ENCODE data around the gene TICAM2. TPM values are rescaled to one million over a fixed set of nuclear protein-coding genes. Genes with fewer than 3 reads are reported as not detected.

The TICAM2 gene
- total RNA-seq, 1 experiment from 2014 or later = not detected

DNA sequence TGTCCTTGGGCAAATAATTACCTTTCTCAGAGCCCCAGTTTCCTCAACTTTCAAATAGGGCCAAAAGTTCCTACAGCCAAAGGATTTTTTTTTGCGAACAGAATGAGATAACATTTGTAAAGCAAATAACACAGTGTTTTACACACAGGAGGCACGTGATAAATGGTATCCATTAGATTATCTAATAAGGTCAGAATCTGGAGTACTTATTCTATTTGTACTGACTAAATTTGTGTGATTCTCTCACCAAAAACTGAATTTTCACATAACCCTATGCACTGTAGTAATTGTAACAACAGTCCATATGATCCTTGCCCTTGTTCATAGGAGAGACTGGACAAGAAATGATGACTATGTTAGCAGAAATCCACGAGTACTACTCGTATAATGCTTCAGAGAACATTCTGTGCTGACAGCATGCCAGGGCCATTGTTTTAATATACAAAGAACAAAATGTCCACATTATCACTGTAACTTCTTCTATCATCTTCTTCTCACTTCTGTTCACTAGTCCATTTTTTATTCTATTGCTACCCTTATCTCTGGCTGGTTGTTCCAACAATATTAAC lies 43.8 kb downstream of the TICAM2 start:
- Histone ChIP-seq H2AFZ (ENCODE audit: low read length) (no peak overlapping the region; the same call in 1 of the 2 replicates), H3K4me2 (ENCODE audit: low read depth, low read length, poor library complexity, severe bottlenecking) (no peak overlapping the region), H3K9ac (ENCODE audit: low read length) (no peak overlapping the region), H3K4me3 (ENCODE audit: low read length) (no peak overlapping the region), H3K27ac (ENCODE audit: low read length) (no peak overlapping the region), H3K79me2 (ENCODE audit: low read length) (no peaks in the 10 kb centered on the region), H3K9me2 (replicated peaks; ENCODE audit: insufficient read depth, low read length) (no peaks in the 10 kb centered on the region), H3K9me3 (ENCODE audit: low read length) (no peaks in the 10 kb centered on the region), H3K36me3 (ENCODE audit: insufficient read depth, low read length) (no peaks in the 10 kb centered on the region), H3K27me3 (ENCODE audit: low read length) (no peaks in the 10 kb centered on the region), H4K20me1 (ENCODE audit: insufficient read depth, low read depth, low read length) (no peaks in the 10 kb centered on the region), H3K4me1 (ENCODE audit: low read length) (peaks cover 7% of the 10 kb centered on the region)
- no peak for DNase-seq

DNA sequence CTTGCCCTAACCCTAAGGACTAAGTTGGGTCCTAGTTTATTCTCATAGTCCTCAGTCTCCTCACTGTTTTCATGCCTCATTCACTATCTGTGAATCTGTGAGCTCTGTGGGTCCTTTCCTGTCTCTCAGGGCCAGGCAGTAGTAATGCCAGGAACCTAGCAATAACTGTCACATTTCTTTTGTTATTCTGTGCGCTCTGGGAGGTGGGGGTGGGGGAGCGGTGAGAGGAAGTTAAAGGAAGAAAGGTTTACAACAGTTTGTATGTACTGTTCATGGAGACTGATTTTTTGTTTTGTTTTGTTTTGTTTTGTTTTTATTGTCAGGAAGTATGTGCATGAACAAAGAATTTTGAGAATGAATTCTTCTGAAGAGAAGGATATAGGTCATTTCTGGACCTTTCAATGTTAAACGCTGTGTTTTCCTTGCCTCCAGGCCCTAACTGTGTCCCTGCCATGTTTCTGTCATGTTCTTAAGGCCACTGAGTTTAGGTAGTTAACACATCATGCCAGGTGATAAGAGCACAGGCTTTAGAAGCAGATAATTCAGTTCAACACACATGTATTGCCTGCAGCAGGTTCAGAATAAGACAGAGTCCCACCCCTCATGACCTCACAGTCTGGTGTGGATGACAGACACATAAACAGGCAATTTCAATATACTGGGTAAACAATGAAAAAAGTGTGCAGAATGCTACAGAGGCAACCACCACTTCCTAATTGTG lies 44.5 kb downstream of the TICAM2 start:
- no peak overlapping the region for H3K4me3 ChIP-seq (ENCODE audit: low read length)
- no peaks in the 10 kb centered on the region for H3K79me2 ChIP-seq (ENCODE audit: low read length)
- no peaks in the 10 kb centered on the region for H3K36me3 ChIP-seq (ENCODE audit: insufficient read depth, low read length)
- H4K20me1 ChIP-seq (ENCODE audit: insufficient read depth, low read depth, low read length) = no peaks in the 10 kb centered on the region
- H3K4me1 ChIP-seq (ENCODE audit: low read length) = peaks cover 7% of the 10 kb centered on the region
- no peak overlapping the region for H3K27ac ChIP-seq (ENCODE audit: low read length)
- H3K9ac ChIP-seq (ENCODE audit: low read length) = no peak overlapping the region
- DNase-seq = no peak
- no peak overlapping the region for H3K4me2 ChIP-seq (ENCODE audit: low read depth, low read length, poor library complexity, severe bottlenecking)
- H3K9me3 ChIP-seq (ENCODE audit: low read length) = no peaks in the 10 kb centered on the region
- no peaks in the 10 kb centered on the region for H3K9me2 ChIP-seq (replicated peaks; ENCODE audit: insufficient read depth, low read length)
- H2AFZ ChIP-seq (ENCODE audit: low read length) = no peak overlapping the region
- no peaks in the 10 kb centered on the region for H3K27me3 ChIP-seq (ENCODE audit: low read length)

DNA sequence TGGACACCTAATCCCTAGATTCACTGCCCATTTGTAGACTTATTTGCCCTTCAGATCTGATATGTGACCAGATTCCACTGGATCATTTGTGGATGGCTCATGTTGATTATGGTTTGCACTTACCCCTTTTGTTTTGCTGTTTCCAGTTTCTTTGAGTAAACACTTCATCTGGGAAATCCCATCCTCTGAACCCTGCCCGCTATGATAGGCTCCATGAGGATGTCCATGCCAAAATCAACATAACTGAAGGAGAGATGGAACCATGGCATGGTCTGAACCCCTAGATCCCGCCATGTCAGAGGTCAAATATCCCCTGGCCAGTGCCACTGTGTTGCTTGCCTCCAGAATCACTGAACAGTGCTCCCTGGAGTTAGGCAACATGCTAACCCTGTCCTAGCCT lies 46.0 kb downstream of the TICAM2 start:
- peaks cover 7% of the 10 kb centered on the region for H3K4me1 ChIP-seq (ENCODE audit: low read length)
- H3K9me3 ChIP-seq (ENCODE audit: low read length) = no peaks in the 10 kb centered on the region
- no peak for DNase-seq

DNA sequence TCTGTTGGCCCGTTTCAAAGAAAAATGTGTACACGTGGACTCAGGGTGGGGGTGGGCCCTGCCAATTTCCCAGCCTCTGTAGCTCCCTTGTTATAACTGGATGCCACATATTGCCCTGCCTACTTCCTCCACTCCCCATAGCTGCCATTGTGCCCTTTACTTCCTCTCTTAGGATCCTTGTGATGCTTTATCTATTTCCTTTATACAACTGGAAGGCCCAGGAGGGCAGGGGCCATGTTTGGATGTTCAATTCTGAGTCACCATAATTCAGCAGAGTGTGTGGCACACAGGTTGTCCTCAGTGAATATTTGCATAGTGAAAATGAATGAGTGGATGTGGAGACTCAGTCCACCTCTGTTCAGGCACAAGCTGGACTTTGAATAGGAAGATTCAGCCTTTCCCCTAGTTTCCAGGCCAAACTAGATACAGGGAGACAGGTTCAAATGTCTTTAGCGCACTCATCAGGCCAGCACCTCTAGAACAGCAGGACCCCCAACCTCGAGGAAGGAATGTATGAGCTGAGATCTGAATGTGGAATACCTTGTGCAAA lies 47.1 kb downstream of the TICAM2 start:
- peaks cover 3% of the 10 kb centered on the region for H3K4me1 ChIP-seq (ENCODE audit: low read length)
- no peaks in the 10 kb centered on the region for H3K9me3 ChIP-seq (ENCODE audit: low read length)
- no peak overlapping the region for H3K4me3 ChIP-seq (ENCODE audit: low read length)
- no peak overlapping the region for H3K27ac ChIP-seq (ENCODE audit: low read length)
- no peaks in the 10 kb centered on the region for H3K27me3 ChIP-seq (ENCODE audit: low read length)
- no peaks in the 10 kb centered on the region for H3K79me2 ChIP-seq (ENCODE audit: low read length)
- H3K36me3 ChIP-seq (ENCODE audit: insufficient read depth, low read length) = no peaks in the 10 kb centered on the region
- H3K9me2 ChIP-seq (replicated peaks; ENCODE audit: insufficient read depth, low read length) = no peaks in the 10 kb centered on the region
- no peak overlapping the region for H3K9ac ChIP-seq (ENCODE audit: low read length)
- H4K20me1 ChIP-seq (ENCODE audit: insufficient read depth, low read depth, low read length) = no peaks in the 10 kb centered on the region
- no peak overlapping the region for H2AFZ ChIP-seq (ENCODE audit: low read length)
- H3K4me2 ChIP-seq (ENCODE audit: low read depth, low read length, poor library complexity, severe bottlenecking) = no peak overlapping the region
- no peak for DNase-seq

More for the DNA sequence above, 46.0 kb downstream of the TICAM2 start:
- H3K4me3 ChIP-seq (ENCODE audit: low read length) = no peak overlapping the region
- H3K27me3 ChIP-seq (ENCODE audit: low read length) = no peaks in the 10 kb centered on the region
- no peak overlapping the region for H3K9ac ChIP-seq (ENCODE audit: low read length)
- H4K20me1 ChIP-seq (ENCODE audit: insufficient read depth, low read depth, low read length) = no peaks in the 10 kb centered on the region
- H3K27ac ChIP-seq (ENCODE audit: low read length) = no peak overlapping the region
- H3K4me2 ChIP-seq (ENCODE audit: low read depth, low read length, poor library complexity, severe bottlenecking) = no peak overlapping the region
- no peaks in the 10 kb centered on the region for H3K79me2 ChIP-seq (ENCODE audit: low read length)
- H3K36me3 ChIP-seq (ENCODE audit: insufficient read depth, low read length) = no peaks in the 10 kb centered on the region
- H3K9me2 ChIP-seq (replicated peaks; ENCODE audit: insufficient read depth, low read length) = no peaks in the 10 kb centered on the region
- H2AFZ ChIP-seq (ENCODE audit: low read length) = no peak overlapping the region

DNA sequence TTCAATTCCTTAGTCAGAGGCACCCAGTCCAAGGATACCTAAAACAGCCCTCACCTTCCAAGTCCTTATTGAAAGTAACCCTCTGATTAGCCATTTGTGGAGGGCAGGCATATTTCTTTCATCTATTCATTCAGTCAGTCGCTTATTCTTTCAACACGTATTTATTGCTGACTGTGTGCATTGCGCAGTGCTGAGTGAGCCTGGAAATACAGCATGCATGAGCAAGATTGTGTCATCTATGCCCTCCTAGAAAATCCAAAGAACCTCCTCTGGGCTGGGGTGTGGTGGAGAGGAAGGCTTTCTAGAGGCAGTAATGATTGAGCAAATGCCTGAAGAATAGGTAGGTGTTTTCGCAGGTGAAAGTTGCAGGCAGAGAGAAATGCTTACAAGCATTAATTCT lies 49.2 kb downstream of the TICAM2 start:
- Histone ChIP-seq H3K4me2 (ENCODE audit: low read depth, low read length, poor library complexity, severe bottlenecking) (no peak overlapping the region), H3K36me3 (ENCODE audit: insufficient read depth, low read length) (no peaks in the 10 kb centered on the region), H3K9me2 (replicated peaks; ENCODE audit: insufficient read depth, low read length) (no peaks in the 10 kb centered on the region), H4K20me1 (ENCODE audit: insufficient read depth, low read depth, low read length) (no peaks in the 10 kb centered on the region), H3K9ac (ENCODE audit: low read length) (no peak overlapping the region), H3K27me3 (ENCODE audit: low read length) (no peaks in the 10 kb centered on the region), H3K4me3 (ENCODE audit: low read length) (no peak overlapping the region), H3K27ac (ENCODE audit: low read length) (no peak overlapping the region), H2AFZ (ENCODE audit: low read length) (no peak overlapping the region), H3K79me2 (ENCODE audit: low read length) (no peaks in the 10 kb centered on the region), H3K9me3 (ENCODE audit: low read length) (no peaks in the 10 kb centered on the region), H3K4me1 (ENCODE audit: low read length) (peaks cover 5% of the 10 kb centered on the region)
- no peak for DNase-seq

DNA sequence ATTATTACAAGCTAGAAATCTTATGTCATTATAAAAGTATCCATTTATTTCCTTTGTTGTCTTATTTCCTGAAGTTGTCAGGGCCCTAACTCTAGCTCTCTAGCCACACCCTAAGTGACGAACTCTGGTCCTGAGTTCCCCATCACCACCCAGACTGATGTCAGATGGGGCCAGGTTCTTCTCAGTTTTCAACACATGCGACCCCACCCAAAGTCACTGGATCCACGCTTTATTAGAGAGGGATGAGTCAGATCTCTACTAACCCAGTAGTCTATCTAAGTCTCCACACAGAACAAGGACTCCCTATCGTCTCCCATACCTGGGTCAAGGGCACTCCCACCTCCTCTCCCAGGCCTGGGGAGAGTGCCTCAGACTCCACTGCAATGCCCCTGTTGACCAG lies 50.9 kb downstream of the TICAM2 start:
- no peak overlapping the region for H3K4me2 ChIP-seq (ENCODE audit: low read depth, low read length, poor library complexity, severe bottlenecking)
- H3K4me1 ChIP-seq (ENCODE audit: low read length) = peaks cover 5% of the 10 kb centered on the region

DNA sequence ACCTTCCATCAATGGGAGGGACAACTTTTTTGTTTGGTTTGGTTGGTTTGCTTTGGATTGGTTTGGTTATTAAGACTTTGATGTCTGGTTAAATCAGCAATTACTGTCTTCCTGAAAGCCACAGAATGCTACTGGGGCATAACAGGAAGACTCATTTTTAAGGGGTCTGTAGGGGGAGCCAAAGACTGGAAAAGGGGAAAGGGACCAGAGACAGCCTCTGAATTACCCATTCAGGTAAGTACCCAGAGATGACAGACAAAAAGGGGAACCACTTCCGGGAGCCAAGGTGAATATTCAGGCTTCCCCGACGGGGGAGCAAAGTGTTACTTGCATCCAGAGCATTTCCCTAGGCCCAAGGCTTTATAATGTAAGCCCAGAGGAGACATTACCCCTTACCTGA lies 53.1 kb downstream of the TICAM2 start:
- no peak overlapping the region for H3K9ac ChIP-seq (ENCODE audit: low read length)
- no peak overlapping the region for H3K27ac ChIP-seq (ENCODE audit: low read length)
- DNase-seq = peak; percentile 81
- no peaks in the 10 kb centered on the region for H3K27me3 ChIP-seq (ENCODE audit: low read length)
- H2AFZ ChIP-seq (ENCODE audit: low read length) = peak overlapping the region; percentile 68
- no peaks in the 10 kb centered on the region for H3K36me3 ChIP-seq (ENCODE audit: insufficient read depth, low read length)
- no peak overlapping the region for H3K4me3 ChIP-seq (ENCODE audit: low read length)
- no peak overlapping the region for H3K4me2 ChIP-seq (ENCODE audit: low read depth, low read length, poor library complexity, severe bottlenecking)
- H4K20me1 ChIP-seq (ENCODE audit: insufficient read depth, low read depth, low read length) = no peaks in the 10 kb centered on the region
- H3K79me2 ChIP-seq (ENCODE audit: low read length) = peaks cover 2% of the 10 kb centered on the region; the same call in 1 of the 2 replicates
- no peaks in the 10 kb centered on the region for H3K9me2 ChIP-seq (replicated peaks; ENCODE audit: insufficient read depth, low read length)
- H3K4me1 ChIP-seq (ENCODE audit: low read length) = peaks cover 9% of the 10 kb centered on the region
- H3K9me3 ChIP-seq (ENCODE audit: low read length) = peaks cover 7% of the 10 kb centered on the region

More for the DNA sequence above, 50.9 kb downstream of the TICAM2 start:
- H3K4me3 ChIP-seq (ENCODE audit: low read length) = no peak overlapping the region
- no peak for DNase-seq
- no peak overlapping the region for H3K27ac ChIP-seq (ENCODE audit: low read length)
- H3K9me3 ChIP-seq (ENCODE audit: low read length) = no peaks in the 10 kb centered on the region
- no peaks in the 10 kb centered on the region for H4K20me1 ChIP-seq (ENCODE audit: insufficient read depth, low read depth, low read length)
- no peaks in the 10 kb centered on the region for H3K36me3 ChIP-seq (ENCODE audit: insufficient read depth, low read length)
- 0 out of 2 replicates have a peak overlapping the region, but pooled peaks have one; percentile 49 for H2AFZ ChIP-seq (ENCODE audit: low read length)
- H3K27me3 ChIP-seq (ENCODE audit: low read length) = no peaks in the 10 kb centered on the region
- H3K79me2 ChIP-seq (ENCODE audit: low read length) = no peaks in the 10 kb centered on the region
- H3K9ac ChIP-seq (ENCODE audit: low read length) = no peak overlapping the region
- H3K9me2 ChIP-seq (replicated peaks; ENCODE audit: insufficient read depth, low read length) = no peaks in the 10 kb centered on the region

DNA sequence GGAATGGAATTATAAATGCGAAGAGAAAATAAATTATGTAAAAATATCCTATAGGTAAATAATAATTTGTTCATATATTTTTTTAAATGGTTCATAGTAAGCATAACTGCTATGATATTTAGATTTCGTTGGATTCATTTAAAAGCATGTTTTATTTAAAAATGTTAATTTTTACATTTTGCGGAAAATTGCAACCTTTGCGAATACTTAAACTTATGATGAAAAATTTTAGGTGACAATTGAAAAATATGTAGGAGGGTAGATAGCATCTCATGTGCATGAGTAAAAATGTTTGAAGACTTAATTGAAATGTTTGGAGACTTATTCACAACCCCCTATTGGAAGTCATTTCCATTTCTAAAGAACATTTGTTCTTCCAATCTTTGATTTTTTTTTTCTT lies 53.6 kb downstream of the TICAM2 start:
- Histone ChIP-seq H4K20me1 (ENCODE audit: insufficient read depth, low read depth, low read length) (no peaks in the 10 kb centered on the region), H3K9me2 (replicated peaks; ENCODE audit: insufficient read depth, low read length) (no peaks in the 10 kb centered on the region), H3K79me2 (ENCODE audit: low read length) (peaks cover 7% of the 10 kb centered on the region), H3K36me3 (ENCODE audit: insufficient read depth, low read length) (no peaks in the 10 kb centered on the region), H3K9me3 (ENCODE audit: low read length) (peaks cover 7% of the 10 kb centered on the region), H3K27me3 (ENCODE audit: low read length) (no peaks in the 10 kb centered on the region), H3K4me2 (ENCODE audit: low read depth, low read length, poor library complexity, severe bottlenecking) (no peak overlapping the region), H3K27ac (ENCODE audit: low read length) (no peak overlapping the region), H3K9ac (ENCODE audit: low read length) (no peak overlapping the region), H2AFZ (ENCODE audit: low read length) (no peak overlapping the region; the same call in 1 of the 2 replicates), H3K4me1 (ENCODE audit: low read length) (peaks cover 9% of the 10 kb centered on the region), H3K4me3 (ENCODE audit: low read length) (no peak overlapping the region)
- DNase-seq = no peak

Measured in Karpas-422 (cell line).